ENCODE measurements around the gene TLX2.

TLX2 gene

DNA sequence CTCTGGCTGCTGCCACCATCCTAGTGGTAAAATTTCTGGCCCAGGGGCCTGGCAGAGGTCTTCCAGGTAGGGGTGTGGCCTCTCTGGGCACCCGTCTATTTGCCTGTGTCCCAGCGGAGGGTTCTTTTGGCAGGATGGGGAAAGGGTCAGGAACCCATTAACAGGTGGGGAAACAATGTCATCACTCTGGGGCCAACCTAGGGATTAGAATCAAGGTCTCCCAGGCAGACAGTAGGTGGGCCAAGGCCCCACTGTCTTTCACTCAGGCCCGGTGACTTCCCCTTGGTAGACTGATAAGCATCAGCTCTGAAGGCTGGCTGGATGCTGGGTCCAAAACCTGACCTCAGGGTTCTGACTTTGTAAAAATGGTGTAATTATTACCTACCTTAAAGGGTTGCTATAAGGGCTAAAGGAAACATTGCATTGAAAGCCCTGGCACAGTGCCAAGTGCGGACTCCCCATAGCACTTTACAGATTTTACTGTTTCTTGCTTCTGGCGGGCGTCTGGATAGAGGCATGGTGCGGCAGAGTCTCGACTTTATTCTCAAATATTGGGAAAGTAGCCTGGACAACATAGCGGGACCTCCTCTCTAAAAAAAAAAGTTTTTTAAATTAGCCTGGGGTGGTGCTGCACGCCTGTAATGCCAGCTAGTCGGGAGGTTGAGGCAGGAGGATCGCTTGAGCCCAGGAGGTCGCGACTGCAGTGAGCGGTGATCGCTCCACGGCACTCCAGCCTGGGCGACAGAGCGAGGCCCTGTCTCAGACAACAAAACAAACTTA, 17.1 kb upstream of the TLX2 start:
- no peak for DNase-seq (ENCODE audit: low read depth)

DNA sequence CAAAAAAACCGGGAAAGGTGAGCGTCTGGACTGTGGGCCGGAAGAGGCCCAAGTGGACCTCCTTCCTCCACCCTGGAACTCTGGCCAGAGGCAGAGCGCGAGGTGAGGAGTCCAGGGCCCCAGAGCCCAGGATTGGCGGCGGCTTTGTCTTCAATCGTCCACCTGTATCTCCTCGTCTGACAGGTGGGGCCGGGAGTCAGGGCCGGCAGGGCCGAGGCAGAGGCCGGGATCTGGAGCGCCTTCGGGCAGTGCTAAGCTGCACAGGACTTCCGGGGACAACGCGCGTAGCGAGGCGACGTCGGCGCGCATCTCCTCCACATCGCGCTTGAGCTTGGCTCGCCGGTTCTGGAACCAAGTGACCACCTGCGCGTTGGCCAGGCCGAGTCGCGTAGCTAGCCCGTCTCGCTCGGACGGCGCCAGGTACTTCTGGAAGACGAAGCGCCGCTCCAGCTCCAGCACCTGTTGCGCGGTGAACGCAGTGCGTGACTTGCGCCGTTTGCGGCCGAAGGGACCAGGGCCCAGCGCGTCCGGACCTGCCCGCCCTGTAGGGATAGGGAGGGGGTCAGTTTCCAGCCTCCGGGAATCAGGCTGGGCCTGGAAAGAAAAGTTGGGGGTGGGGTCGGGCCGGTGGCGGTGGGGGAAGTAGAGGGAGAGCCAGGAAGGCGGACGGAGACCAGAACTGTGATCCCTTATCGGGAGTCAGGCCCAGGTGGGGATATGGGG, 16.3 kb upstream of the TLX2 start:
- DNase-seq (ENCODE audit: low read depth) = no peak

DNA sequence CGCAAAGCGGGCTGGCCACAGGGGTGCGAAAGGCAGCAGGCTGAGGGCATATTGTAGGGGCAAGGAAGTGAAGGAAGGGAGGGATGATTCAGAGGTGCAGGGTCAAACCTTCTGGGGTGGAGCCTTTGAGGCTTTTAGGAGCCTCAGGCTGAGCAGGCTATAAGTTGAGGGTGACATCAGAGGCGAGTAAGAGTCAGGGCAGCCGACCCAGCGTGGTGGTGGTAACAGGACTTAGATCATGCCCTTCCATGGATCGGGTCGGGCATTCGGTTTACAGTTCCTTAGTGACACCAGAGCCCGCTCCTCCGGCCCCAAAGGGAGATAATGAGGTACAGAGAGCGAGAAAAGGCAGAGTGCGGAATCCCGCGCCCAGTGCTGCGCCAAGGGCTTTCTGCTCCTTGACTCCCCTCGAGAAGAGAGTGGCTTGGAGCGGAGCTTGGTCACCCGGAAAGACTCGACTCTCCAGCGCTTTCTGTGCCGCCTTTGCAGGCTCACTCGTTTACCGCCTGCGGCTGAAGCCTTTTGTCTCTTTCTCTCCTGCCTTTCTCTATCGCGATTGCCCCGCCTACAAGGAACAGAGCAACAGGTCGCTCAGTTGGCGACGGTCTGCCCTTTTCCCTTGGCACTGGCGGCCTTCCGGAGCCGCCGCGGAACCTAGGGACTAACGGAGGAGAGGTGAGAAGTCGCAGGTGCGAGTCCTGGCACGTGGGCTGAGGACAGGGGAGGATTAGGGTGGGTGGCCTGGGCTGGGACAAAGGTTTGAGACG, 15.6 kb upstream of the TLX2 start:
- no peak for DNase-seq (ENCODE audit: low read depth)

- no peak for DNase-seq (ENCODE audit: low read depth)
Measured at GRCh38 chr2:74499267-74499939, 14.8 kb upstream of the TLX2 start, which contains the start of gene LBX2. Gene LBX2 (minus strand): TSS chr2:74499603. CDS start chr2:74499537, 66 bp downstream.

DNA sequence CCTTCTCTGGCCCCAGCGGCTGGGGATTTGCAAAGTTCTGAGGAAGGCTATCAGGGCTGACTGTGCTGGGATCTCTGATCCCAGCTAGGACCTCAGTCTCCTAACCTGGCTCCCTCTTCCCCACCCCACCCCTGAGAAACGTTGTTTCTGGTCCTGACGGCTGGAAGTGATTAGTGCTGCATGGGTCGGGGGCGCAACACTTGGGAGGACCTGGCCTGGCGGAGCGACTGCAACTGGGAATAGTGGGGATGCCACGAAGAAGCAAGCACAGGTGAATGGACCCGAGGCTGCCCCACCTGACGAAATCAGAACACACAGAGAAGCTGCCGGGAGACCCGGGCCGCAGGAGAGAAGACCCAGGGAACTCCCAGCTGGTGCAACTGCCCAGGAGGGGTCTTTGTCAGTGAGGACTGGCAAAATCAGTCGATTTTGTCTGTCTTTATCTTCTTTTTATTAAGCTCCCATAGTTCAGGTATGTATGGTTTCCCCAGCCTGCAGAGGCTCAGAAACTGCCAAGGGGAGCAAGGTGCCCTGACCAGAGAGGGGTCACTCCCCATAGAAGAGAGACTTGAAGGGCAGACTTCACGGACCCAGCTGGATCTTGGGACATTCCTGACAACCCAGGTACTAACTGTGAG, 14.2 kb upstream of the TLX2 start:
- no peak for DNase-seq (ENCODE audit: low read depth)

- DNase-seq (ENCODE audit: low read depth) = no peak
Measured at GRCh38 chr2:74500578-74500946, 13.7 kb upstream of the TLX2 start.

DNA sequence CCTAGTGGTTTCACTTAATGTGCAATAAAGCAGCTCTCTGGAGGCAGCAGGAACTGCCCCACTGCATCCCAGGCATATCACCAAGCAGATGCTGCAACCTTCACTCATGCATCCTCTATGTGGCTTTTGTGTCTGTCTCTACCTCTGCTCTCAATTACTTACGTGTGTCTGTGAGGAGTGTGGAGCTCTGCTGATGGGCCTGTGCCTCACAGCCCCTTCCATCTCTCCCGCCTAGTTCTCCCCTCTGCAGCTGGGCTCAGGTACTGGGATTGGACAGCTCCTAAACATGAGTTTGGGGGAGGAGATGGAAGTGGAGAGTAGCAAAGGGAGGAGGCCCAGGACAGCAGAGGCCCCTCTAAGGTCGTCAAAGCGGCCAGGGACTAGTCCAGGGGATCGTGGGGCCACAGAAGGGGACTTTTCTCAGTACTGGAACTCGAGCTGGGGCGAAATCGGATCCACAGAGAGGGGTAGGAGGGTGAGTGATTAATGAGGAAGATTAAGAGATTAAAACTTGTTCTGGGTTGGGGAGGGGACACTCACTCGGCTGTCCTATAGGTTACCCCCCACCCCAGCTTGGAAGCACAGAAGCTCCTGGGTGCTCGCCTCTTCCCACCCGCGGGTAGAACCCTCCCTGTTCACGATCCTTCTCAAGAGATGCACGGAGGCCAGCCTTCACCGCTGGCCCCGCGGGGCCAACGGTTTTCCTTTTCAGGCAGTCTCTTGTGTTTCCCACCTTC, 12.7 kb upstream of the TLX2 start:
- no peak for DNase-seq (ENCODE audit: low read depth)

- DNase-seq (ENCODE audit: low read depth) = no peak
Measured at GRCh38 chr2:74502147-74502719, 12.0 kb upstream of the TLX2 start.

- DNase-seq (ENCODE audit: low read depth) = no peak
Measured at GRCh38 chr2:74502720-74503505, 11.3 kb upstream of the TLX2 start.

GRCh38 chr2:74503506-74504475, 10.5 kb upstream of the TLX2 start:
- no peak for DNase-seq (ENCODE audit: low read depth)

DNA sequence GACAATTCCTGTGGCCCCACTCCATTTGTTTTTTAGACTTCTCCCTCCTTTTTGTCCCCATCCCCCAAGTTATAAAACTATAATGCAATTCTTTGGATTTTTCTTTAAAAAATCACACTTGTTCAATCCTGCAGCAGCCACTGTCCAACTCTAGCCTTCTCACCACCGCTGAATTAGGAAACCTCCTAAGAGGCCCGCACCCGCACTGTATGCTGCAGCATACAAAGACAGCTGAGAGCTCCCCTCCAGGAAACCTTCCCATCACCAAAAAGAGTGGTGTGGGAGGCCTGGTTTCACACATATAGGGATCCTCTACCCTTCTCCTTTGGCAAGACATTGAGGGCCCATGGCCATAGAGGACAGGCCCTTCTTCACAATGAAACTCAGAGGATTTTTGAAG, 9.7 kb upstream of the TLX2 start:
- no peak for DNase-seq (ENCODE audit: low read depth)

- no peak for DNase-seq (ENCODE audit: low read depth)
Measured at GRCh38 chr2:74505448-74506246, 8.6 kb upstream of the TLX2 start.

DNA sequence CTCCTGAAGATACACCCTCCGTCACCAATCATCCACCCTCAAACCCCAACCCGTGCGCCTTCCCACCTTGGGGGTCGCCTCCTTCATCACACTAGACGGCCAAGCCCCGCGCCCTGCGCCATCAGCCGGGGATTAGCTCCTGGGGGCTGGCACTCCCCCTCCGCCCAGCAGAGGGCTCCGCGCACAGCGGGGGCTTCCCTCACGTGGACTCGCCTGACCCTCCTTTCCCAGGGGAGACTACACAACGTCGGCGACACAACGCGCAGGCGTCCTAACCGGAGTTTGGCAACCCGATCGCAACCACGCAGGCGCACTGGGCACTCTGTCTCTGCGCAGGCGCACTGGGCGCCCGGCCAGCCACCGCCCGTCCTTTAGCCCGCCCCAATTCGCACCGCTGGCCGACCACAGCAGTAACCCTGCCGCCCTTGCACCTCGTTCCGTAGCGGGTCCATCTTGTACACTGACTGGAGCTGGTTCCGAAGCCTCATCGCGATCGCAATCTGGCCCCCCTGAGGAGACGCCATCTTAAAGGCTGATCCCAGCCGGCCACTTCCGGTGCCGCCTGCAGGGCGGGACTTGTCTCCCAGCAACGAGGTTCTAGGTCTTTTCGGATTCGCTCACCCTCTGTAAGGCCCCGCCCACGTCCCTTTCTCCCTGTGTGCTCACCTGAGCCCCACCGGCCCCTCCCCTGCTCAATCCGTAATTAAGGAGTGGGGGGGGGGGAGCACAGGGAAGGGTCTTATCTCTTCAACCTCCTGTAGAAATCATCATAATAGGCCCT, 6.9 kb upstream of the TLX2 start, which contains the start of gene PCGF1:
TSS of gene PCGF1 (minus strand) at position 551 of the 781 bp plus-strand sequence. CDS start at position 524, 27 bp downstream.
- peak; percentile 96 for DNase-seq (ENCODE audit: low read depth)

DNA sequence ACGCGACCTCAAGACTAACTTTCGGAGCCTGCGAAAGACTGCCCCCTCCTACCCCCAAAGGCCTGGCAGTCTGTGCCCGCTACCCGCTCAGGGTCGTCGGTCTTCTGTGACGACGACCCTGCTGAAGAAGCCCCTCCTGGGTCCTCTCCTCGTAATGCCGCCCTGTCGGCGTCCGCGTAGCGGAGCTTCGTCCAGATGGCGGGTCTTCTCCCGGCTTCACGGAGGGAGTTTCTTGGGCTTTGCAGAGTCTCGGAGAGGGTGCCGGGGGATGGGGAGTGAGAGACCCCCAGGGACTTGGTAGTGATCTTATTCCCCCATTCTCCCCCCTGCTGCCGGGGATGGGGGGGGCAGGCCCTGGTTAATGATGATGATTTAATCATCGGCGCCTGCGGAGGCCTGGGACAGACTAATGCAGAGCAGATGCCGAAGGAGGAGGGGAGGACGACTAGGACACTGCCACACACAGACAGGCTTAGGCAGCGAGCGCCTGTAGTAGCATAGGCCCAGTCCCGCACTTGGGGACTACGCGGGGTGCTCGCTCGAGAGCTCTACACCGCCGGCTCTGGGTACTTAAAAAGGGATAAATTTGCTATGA, 6.2 kb upstream of the TLX2 start:
- no peak for DNase-seq (ENCODE audit: low read depth)

GRCh38 chr2:74510272-74510671, 4.0 kb upstream of the TLX2 start:
- no peak for DNase-seq (ENCODE audit: low read depth)

Data from activated T-helper 1 cell treated with Interleukin-2 at 50 U/mL for 16 hours (primary cell).